SHP77 (cell line): ENCODE measurements around the gene IFITM5.
"Not testable (repeated sequence)": the region's sequence is repeated elsewhere in the genome, so short reads cannot be mapped to it uniquely, and the experiment has no call there.

Experiments used
- DNase-seq, 2 experiments: peaks; one replicate each; lab custom pipeline; 2025; lab: John Stamatoyannopoulos, UW

Gene IFITM5

GRCh38 chr11:283405-284104, 15.8 kb downstream of the IFITM5 start:
- DNase-seq, result no peak

- no peak for DNase-seq
These were observed 16.5 kb downstream of the IFITM5 start for GRCh38 chr11:282630-283360.

- DNase-seq, result no peak
These were observed 17.2 kb downstream of the IFITM5 start for GRCh38 chr11:282171-282570.

- no peak for DNase-seq
These were observed 17.7 kb downstream of the IFITM5 start for GRCh38 chr11:281486-282161.

GRCh38 chr11:280706-281485, 18.4 kb downstream of the IFITM5 start:
- DNase-seq, result no peak

- DNase-seq, result no peak
These were observed 19.2 kb downstream of the IFITM5 start for GRCh38 chr11:279966-280705.

GRCh38 chr11:279040-279965, 20.0 kb downstream of the IFITM5 start:
- DNase-seq, result no peak

GRCh38 chr11:278001-278951, 21.1 kb downstream of the IFITM5 start, which contains the start of gene NLRP6:
Gene NLRP6 (plus strand): TSS chr11:278407. CDS start chr11:278570, 163 bp downstream.
- no peak for DNase-seq

- no peak for DNase-seq
These were observed 23.1 kb downstream of the IFITM5 start for GRCh38 chr11:276219-276618.

- no peak for DNase-seq
These were observed 26.5 kb downstream of the IFITM5 start for GRCh38 chr11:272931-273198.

GRCh38 chr11:272195-272930, 27.0 kb downstream of the IFITM5 start:
- no peak for DNase-seq

GRCh38 chr11:271319-271715, 28.0 kb downstream of the IFITM5 start:
- DNase-seq, result no peak

GRCh38 chr11:270451-271318, 28.6 kb downstream of the IFITM5 start:
- no peak for DNase-seq

- DNase-seq, result no peak
These were observed 30.0 kb downstream of the IFITM5 start for GRCh38 chr11:269146-269890.

GRCh38 chr11:268716-269145, 30.6 kb downstream of the IFITM5 start:
- not testable (repeated sequence) for DNase-seq

GRCh38 chr11:267491-267994, 31.8 kb downstream of the IFITM5 start:
- no peak for DNase-seq
